Mesenchymal stem cell (in vitro differentiated cells and primary cell): ENCODE results near the gene DMRTA1.
"Not testable (repeated sequence)": the region's sequence is repeated elsewhere in the genome, so short reads cannot be mapped to it uniquely, and the experiment has no call there.

Experiments
- DNase-seq: peaks from one replicate; pipeline ENCODE4 v3.0.0-alpha.2; 2013
- H2AFZ ChIP-seq: one replicate; pipeline ENCODE4 v1.6.1; 2013; ENCODE audit warnings: low read depth, mild to moderate bottlenecking, control low read depth, inconsistent platforms, low read length, moderate library complexity
- H2AK5ac ChIP-seq: 2 replicates; pipeline ENCODE4 v1.6.1; 2013; ENCODE audit warnings: low read length, moderate library complexity, mild to moderate bottlenecking, inconsistent platforms; ENCODE audit not compliant: severe bottlenecking
- H2BK120ac ChIP-seq: one replicate; pipeline ENCODE4 v1.6.1; 2013; ENCODE audit warnings: low read depth, mild to moderate bottlenecking, inconsistent platforms, low read length, moderate library complexity
- H2BK12ac ChIP-seq, 2 experiments: one replicate each; pipeline ENCODE4 v1.6.1; 2013; ENCODE audit warnings: inconsistent platforms in 2 of 2, low read length in 2 of 2, mild to moderate bottlenecking in 2 of 2, moderate library complexity in 2 of 2, control low read depth in 1 of 2
- H2BK15ac ChIP-seq: one replicate; pipeline ENCODE4 v1.6.1; 2013; ENCODE audit warnings: mild to moderate bottlenecking, low read depth, inconsistent platforms; ENCODE audit not compliant: poor library complexity, severe bottlenecking
- H2BK5ac ChIP-seq: 2 replicates; pipeline ENCODE4 v1.6.1; 2013; ENCODE audit warnings: low read depth, mild to moderate bottlenecking, low read length, control low read depth, inconsistent platforms; ENCODE audit not compliant: poor library complexity, severe bottlenecking
- H3K14ac ChIP-seq, 2 experiments: one replicate each; pipeline ENCODE4 v1.6.1; 2013; ENCODE audit warnings: inconsistent platforms in 2 of 2, low read length in 2 of 2, control low read depth in 1 of 2, mild to moderate bottlenecking in 1 of 2, moderate library complexity in 1 of 2
- H3K18ac ChIP-seq, 2 experiments: one replicate each; pipeline ENCODE4 v1.6.1; 2013; ENCODE audit warnings: inconsistent platforms in 2 of 2, low read length in 2 of 2, control low read depth in 1 of 2, low read depth in 1 of 2, mild to moderate bottlenecking in 1 of 2
- H3K23ac ChIP-seq, 2 experiments: one replicate each; pipeline ENCODE4 v1.6.1; 2013; ENCODE audit warnings: inconsistent platforms in 2 of 2, low read length in 2 of 2, mild to moderate bottlenecking in 2 of 2, moderate library complexity in 2 of 2, control low read depth in 1 of 2
- H3K27ac ChIP-seq: 2 replicates; pipeline ENCODE4 v1.5.1; 2013; ENCODE audit warnings: mild to moderate bottlenecking, moderate library complexity, low read length, control low read depth, inconsistent platforms; ENCODE audit not compliant: poor library complexity, severe bottlenecking
- H3K27me3 ChIP-seq, 2 experiments: 2 replicates each; pipeline versions ENCODE4 v1.6.1 to v1.7.0; 2013; ENCODE audit warnings: low read length in 2 of 2, mild to moderate bottlenecking in 2 of 2, moderate library complexity in 2 of 2, control low read depth in 1 of 2, inconsistent platforms in 1 of 2; ENCODE audit not compliant: control insufficient read depth in 1 of 2, insufficient read depth in 1 of 2
- H3K36me3 ChIP-seq, 2 experiments: 2 replicates each; pipeline versions ENCODE4 v1.6.1 to v1.7.0; 2013; ENCODE audit warnings: low read length in 2 of 2, control low read depth in 1 of 2, inconsistent platforms in 1 of 2, low read depth in 1 of 2, mild to moderate bottlenecking in 1 of 2; ENCODE audit not compliant: insufficient read depth in 2 of 2, control insufficient read depth in 1 of 2
- H3K4ac ChIP-seq, 2 experiments: one replicate each; pipeline ENCODE4 v1.6.1; 2013; ENCODE audit warnings: inconsistent platforms in 2 of 2, low read length in 2 of 2, mild to moderate bottlenecking in 2 of 2, moderate library complexity in 2 of 2, control low read depth in 1 of 2, low read depth in 1 of 2
- H3K4me1 ChIP-seq: 2 replicates; pipeline ENCODE4 v1.6.1; 2013; ENCODE audit warnings: low read depth, low read length, control low read depth; ENCODE audit not compliant: control insufficient read depth, insufficient read depth
- H3K4me2 ChIP-seq: 2 replicates; pipeline ENCODE4 v1.6.1; 2013; ENCODE audit warnings: low read length, mild to moderate bottlenecking, inconsistent platforms; ENCODE audit not compliant: poor library complexity, severe bottlenecking
- H3K4me3 ChIP-seq, 2 experiments: 2 replicates each; pipeline versions ENCODE4 v1.5.1 to v1.7.0; 2013; ENCODE audit warnings: low read length in 2 of 2, mild to moderate bottlenecking in 2 of 2, control low read depth in 1 of 2, low read depth in 1 of 2; ENCODE audit not compliant: insufficient read depth in 1 of 2
- H3K79me1 ChIP-seq: replicated peaks from 2 replicates; pipeline ENCODE4 v1.6.1; 2013; ENCODE audit warnings: mild to moderate bottlenecking, control low read depth, low read length, inconsistent platforms; ENCODE audit not compliant: poor library complexity, severe bottlenecking
- H3K9ac ChIP-seq: 2 replicates; pipeline ENCODE4 v1.7.0; 2013; ENCODE audit warnings: mild to moderate bottlenecking, low read length, moderate library complexity
- H3K9me3 ChIP-seq: 2 replicates; pipeline ENCODE4 v1.7.0; 2013; ENCODE audit warnings: mild to moderate bottlenecking, low read length; ENCODE audit not compliant: control insufficient read depth
- H4K8ac ChIP-seq: one replicate; pipeline ENCODE4 v1.6.1; 2013; ENCODE audit warnings: inconsistent platforms, mild to moderate bottlenecking, low read length, moderate library complexity
- H4K91ac ChIP-seq: one replicate; pipeline ENCODE4 v1.6.1; 2013; ENCODE audit warnings: mild to moderate bottlenecking, low read length, inconsistent platforms
- WGBS: methylation state at CpG from one replicate; pipeline ENCODE4 v1.1.7; 2013; ENCODE audit warnings: mixed read lengths; 5-methylcytosine and 5-hydroxymethylcytosine counted together

Gene DMRTA1

GRCh38 chr9:22425551-22425950 is 21.1 kb upstream of the DMRTA1 start:
- Histone ChIP-seq H3K27ac (peak overlapping the region; percentile 80), H3K9ac (no peak overlapping the region), H3K4me3 (no peak overlapping the region), H3K4ac (no peak overlapping the region), H2AK5ac (no peak overlapping the region), H3K4me1 (peaks cover 5% of the 10 kb centered on the region), H2AFZ (peak overlapping the region; percentile 36), H2BK5ac (peak overlapping the region; percentile 1), H2BK15ac (no peak overlapping the region), H3K4me2 (no peak overlapping the region), H3K23ac (no peak overlapping the region), H2BK12ac (no peak overlapping the region), H3K9me3 (no peaks in the 10 kb centered on the region), H3K18ac (no peak overlapping the region), H4K91ac (no peak overlapping the region), H3K27me3 (no peaks in the 10 kb centered on the region), H4K8ac (no peak overlapping the region), H3K14ac (no peak overlapping the region), H3K36me3 (no peaks in the 10 kb centered on the region), H2BK120ac (no peak overlapping the region), H3K79me1 (no peaks in the 10 kb centered on the region)
- 75% methylated on average over 4 of the region's 4 CpGs for WGBS
- no peak for DNase-seq

GRCh38 chr9:22427226-22427880 is 19.3 kb upstream of the DMRTA1 start:
- H2AK5ac ChIP-seq, result no peak overlapping the region
- H2BK120ac ChIP-seq, result no peak overlapping the region
- no peak overlapping the region for H3K4me2 ChIP-seq
- H3K23ac ChIP-seq, result no peak overlapping the region
- no peaks in the 10 kb centered on the region for H3K36me3 ChIP-seq
- no peak overlapping the region for H2BK12ac ChIP-seq
- no peaks in the 10 kb centered on the region for H3K9me3 ChIP-seq
- H4K91ac ChIP-seq, result no peak overlapping the region
- peaks cover 2% of the 10 kb centered on the region for H3K4me1 ChIP-seq
- H3K27ac ChIP-seq, result no peak overlapping the region
- H4K8ac ChIP-seq, result no peak overlapping the region
- H3K14ac ChIP-seq, result no peak overlapping the region
- no peak overlapping the region for H3K9ac ChIP-seq
- H3K27me3 ChIP-seq, result no peaks in the 10 kb centered on the region
- no peak overlapping the region for H3K4me3 ChIP-seq
- H2AFZ ChIP-seq, result no peak overlapping the region
- 100% methylated on average over 1 of the region's 5 CpGs for WGBS
- no peak overlapping the region for H3K18ac ChIP-seq
- H3K79me1 ChIP-seq, result no peaks in the 10 kb centered on the region
- no peak overlapping the region for H2BK5ac ChIP-seq
- H3K4ac ChIP-seq, result no peak overlapping the region
- H2BK15ac ChIP-seq, result no peak overlapping the region
- no peak for DNase-seq

GRCh38 chr9:22433691-22434090 is 12.9 kb upstream of the DMRTA1 start:
- no peak overlapping the region for H2AFZ ChIP-seq
- whole genome bisulfite sequencing, result 83% methylated on average over 9 of the region's 15 CpGs

GRCh38 chr9:22435252-22435651 is 11.4 kb upstream of the DMRTA1 start:
- not testable (repeated sequence) for H3K27me3 ChIP-seq, H2BK12ac ChIP-seq, H3K27ac ChIP-seq, H2BK5ac ChIP-seq, H3K79me1 ChIP-seq, H2AFZ ChIP-seq, H4K8ac ChIP-seq, H3K14ac ChIP-seq, H3K9me3 ChIP-seq, H3K4me2 ChIP-seq, DNase-seq, H3K9ac ChIP-seq, H3K4me3 ChIP-seq, H4K91ac ChIP-seq, H2BK120ac ChIP-seq, H3K4me1 ChIP-seq, H2BK15ac ChIP-seq, H3K36me3 ChIP-seq, H3K18ac ChIP-seq, H2AK5ac ChIP-seq, H3K4ac ChIP-seq, H3K23ac ChIP-seq
- 79% methylated on average over 3 of the region's 3 CpGs for WGBS

More at GRCh38 chr9:22433691-22434090, 12.9 kb upstream of the DMRTA1 start:
- H3K14ac ChIP-seq, result no peak overlapping the region
- H3K79me1 ChIP-seq, result no peaks in the 10 kb centered on the region
- H3K36me3 ChIP-seq, result no peaks in the 10 kb centered on the region
- H3K4me3 ChIP-seq, result no peak overlapping the region
- no peak overlapping the region for H2AK5ac ChIP-seq
- no peak for DNase-seq
- H3K18ac ChIP-seq, result no peak overlapping the region
- H4K91ac ChIP-seq, result no peak overlapping the region
- no peak overlapping the region for H3K27ac ChIP-seq
- H3K9ac ChIP-seq, result no peak overlapping the region
- H2BK15ac ChIP-seq, result no peak overlapping the region
- H2BK5ac ChIP-seq, result no peak overlapping the region
- peaks cover 0 to 5% of the 10 kb centered on the region in 2 experiments for H3K27me3 ChIP-seq
- H3K23ac ChIP-seq, result no peak overlapping the region
- no peaks in the 10 kb centered on the region for H3K4me1 ChIP-seq
- H3K4ac ChIP-seq, result no peak overlapping the region
- no peak overlapping the region for H4K8ac ChIP-seq
- no peak overlapping the region for H3K4me2 ChIP-seq
- H2BK120ac ChIP-seq, result no peak overlapping the region
- no peak overlapping the region for H2BK12ac ChIP-seq
- H3K9me3 ChIP-seq, result no peaks in the 10 kb centered on the region
